Stimulated activated CD8-positive, alpha-beta memory T cell treated with anti-CD3 and anti-CD28 coated beads, Interleukin-12 subunit alpha, Interleukin-12 subunit beta, amount 100 ng/mL, for 1 hour (primary cell): ENCODE data around the gene METTL15.
"Not testable (repeated sequence)": the region's sequence is repeated elsewhere in the genome, so short reads cannot be mapped to it uniquely, and the experiment has no call there.

Experiments
- DNase-seq: peaks from one replicate; pipeline ENCODE4 v3.0.0-alpha.2; 2020; ENCODE audit warnings: low read depth

The METTL15 gene

DNA sequence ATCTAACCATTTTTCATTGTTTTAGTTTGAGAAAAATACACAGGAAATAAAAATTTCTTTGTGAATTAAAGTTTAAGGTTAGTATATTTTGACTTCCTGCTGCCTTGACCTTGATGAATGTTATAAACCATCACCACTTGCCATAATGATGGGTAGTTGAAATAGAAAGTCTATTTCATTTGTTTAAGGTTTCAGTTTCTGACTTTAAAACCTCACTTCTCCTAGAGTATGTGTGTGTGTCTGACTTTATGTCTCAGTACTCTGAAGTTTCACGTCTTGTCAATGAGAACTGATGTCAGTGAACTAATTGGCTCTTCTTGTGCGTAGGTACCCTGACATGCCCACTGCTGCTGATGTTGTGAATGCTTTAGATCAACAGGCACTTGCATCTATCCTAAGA, 188.2 kb downstream of the METTL15 start:
- no peak for DNase-seq

DNA sequence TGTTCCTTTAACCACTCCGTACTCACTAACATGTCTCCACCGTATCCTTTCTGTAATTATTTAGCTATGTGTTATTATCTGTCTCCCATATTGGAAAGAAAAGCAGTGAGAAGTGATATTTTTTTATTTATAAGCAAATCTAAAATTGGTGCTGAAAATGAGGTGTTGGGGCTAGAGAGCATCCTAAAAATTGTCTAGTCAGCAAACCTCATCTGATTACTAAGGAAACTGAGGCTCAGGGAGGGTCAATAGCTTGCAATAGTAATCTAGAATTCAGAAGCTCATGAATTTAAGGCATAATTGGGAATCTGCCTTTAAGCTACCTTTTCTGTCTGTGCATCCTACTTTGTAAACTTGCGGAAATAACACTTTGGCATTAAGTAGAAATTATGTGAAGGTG, 190.0 kb downstream of the METTL15 start:
- no peak for DNase-seq

GRCh38 chr11:28303477-28304191, 195.4 kb downstream of the METTL15 start:
- DNase-seq: no peak

GRCh38 chr11:28315440-28315839, 207.3 kb downstream of the METTL15 start:
- DNase-seq: no peak

GRCh38 chr11:28318871-28319270, 210.7 kb downstream of the METTL15 start:
- DNase-seq: no peak

- DNase-seq: no peak
These were observed 215.4 kb downstream of the METTL15 start for GRCh38 chr11:28323621-28324020.

DNA sequence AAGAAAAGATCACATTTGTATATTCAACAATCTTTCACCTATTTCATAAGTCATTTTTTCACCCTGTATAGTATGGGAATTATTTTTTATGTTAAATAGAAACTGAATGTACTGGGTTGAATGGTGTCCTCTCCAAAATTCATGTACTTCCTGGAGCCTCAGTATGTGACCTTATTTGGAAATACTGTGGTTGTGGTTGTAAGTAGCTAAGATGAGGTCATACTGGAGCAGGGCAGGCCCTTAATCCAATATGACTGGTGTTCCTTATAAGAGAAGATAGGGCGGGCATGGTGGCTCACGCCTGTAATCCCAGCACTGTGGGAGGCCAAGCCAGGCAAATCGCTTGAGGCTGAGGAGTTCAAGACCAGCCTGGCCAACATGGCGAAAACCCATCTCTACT, 224.2 kb downstream of the METTL15 start:
- DNase-seq: not testable (repeated sequence)

- no peak for DNase-seq
These were observed 229.5 kb downstream of the METTL15 start for GRCh38 chr11:28337701-28338100.

GRCh38 chr11:28338371-28338770, 230.2 kb downstream of the METTL15 start:
- DNase-seq: no peak

GRCh38 chr11:28339488-28339887, 231.3 kb downstream of the METTL15 start:
- DNase-seq: no peak

GRCh38 chr11:28342716-28343115, 234.5 kb downstream of the METTL15 start:
- no peak for DNase-seq

GRCh38 chr11:28343304-28344233, 235.4 kb downstream of the METTL15 start:
- no peak for DNase-seq

GRCh38 chr11:28346209-28346608, 238.0 kb downstream of the METTL15 start:
- DNase-seq: no peak

DNA sequence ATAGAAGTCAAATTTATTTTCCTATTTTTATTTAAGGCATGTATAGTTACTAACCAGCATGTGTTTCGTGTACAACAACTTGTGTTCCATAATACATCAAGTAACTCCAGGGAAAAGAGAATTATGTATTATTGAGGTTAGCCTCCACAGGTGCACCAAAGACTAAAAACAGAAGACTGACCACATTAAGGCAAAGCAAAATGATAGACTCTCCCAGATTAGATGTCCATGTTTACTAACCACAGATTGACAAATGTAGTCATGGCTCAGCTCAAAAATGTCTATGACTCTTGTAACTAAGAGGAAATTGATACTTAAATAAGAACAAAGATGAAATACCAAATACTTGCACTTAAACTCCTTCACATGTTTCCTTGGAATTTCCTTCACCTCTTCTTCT, 238.5 kb downstream of the METTL15 start:
- no peak for DNase-seq

- DNase-seq: no peak
These were observed 239.2 kb downstream of the METTL15 start for GRCh38 chr11:28347371-28347770.

DNA sequence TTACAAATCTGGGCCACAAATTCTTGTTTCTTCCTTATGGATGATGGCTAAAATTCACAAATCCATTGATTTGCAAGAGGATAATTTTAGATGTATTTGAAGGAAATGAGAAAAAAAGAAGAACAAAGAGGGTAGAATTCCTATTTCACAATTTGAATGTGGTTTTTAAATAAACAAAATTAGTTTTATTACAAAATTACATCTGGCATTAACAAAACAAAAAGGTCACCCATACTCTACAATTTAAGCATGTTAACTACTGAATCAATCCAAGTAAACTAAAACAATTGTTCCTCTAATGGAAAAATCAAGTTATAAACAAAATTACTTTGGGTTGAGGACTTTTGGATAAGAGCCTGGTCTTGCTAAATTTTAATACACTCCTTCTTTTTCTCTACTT, 242.0 kb downstream of the METTL15 start:
- DNase-seq: no peak

DNA sequence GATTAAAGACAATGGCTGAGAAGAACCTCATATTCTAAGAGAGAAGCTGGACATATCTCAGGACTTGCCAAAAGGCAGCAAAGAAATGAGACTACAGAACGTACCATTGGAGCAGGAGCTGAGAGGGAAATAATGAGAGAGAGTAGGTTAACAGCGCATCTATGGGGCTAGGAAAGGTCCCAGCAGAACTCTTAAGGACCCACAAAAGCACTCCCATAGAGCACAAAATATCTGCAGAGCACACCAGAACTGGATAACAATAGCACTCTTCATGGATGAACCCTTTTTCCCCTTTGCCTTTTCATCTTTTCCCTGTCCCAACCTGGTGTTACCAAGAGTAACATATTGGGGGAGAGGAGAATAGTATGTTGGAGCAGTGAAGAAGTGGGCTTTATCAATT, 245.8 kb downstream of the METTL15 start:
- no peak for DNase-seq

DNA sequence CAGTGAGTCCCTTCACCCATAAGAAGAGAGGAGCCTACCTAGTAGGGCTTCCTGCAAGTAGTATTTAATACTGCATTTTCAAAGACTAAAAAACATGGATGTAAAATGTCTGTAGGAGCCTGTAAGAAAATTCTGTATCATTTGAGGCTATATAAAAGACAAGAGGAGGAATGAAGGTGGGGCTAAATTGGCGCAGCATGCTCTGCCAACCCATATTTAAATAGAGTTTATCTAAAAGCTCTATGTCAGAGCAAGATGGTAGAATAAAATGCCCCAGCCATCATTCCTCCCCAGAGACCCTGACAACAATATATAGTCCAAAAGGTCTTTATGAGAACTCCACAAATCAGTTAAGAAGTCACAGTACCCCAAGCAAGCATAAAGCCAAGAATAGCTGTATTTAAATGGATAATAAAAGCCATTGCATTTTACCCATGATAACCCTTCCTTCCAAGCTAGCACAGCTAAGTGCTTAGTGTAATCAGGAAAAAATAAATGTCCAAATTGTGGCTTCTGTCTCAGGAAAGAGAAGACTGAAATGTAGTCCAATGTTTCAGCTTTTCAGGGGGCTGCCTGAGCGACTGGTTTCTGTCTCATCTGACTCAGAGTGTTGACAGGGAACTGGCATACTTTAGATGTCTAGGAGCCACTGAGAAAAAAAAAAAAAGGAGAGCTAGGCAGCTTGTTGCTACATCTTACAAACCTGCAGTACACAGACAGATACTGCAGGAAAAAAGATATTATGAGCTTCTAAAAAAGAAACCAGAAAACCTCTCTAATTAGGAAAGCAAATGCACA, 258.6 kb downstream of the METTL15 start:
- DNase-seq: no peak

- not testable (repeated sequence) for DNase-seq
These were observed 269.9 kb downstream of the METTL15 start for GRCh38 chr11:28378095-28378494.
